SH-SY5Y (cell line): ENCODE data around the gene RNF26.

Experiments used
- GATA2 ChIP-seq: IDR thresholded peaks from 2 replicates; pipeline ENCODE4 v1.6.1; 2011; ENCODE audit warnings: mild to moderate bottlenecking, low read depth, low read length
- GATA3 ChIP-seq: IDR thresholded peaks from 2 replicates; pipeline ENCODE4 v1.6.1; 2011; ENCODE audit warnings: low read depth, mild to moderate bottlenecking, low read length, moderate library complexity

DNA sequence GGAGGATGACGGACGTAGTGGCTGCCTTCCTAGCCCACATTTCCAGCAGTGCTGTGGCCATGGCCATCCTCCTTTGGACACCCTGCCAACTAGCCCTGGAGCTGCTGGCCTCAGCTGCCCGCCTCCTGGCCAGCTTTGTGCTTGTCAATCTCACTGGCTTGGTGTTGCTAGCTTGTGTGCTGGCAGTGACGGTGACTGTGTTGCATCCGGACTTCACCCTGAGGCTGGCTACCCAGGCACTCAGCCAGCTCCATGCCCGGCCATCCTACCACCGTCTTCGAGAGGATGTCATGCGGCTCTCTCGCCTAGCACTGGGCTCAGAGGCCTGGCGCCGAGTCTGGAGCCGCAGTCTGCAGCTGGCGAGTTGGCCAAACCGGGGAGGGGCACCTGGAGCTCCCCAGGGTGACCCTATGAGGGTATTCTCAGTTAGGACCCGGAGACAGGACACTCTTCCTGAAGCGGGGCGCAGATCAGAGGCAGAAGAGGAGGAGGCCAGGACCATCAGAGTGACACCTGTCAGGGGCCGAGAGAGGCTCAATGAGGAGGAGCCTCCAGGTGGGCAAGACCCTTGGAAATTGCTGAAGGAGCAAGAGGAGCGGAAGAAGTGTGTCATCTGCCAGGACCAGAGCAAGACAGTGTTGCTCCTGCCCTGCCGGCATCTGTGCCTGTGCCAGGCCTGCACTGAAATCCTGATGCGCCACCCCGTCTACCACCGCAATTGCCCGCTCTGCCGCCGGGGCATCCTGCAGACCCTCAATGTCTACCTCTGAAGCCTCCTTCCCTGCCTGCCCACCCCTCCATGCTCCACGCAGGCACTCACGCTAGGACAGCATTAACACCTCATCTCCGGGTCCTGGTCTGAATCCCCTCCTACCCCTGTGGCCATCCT lies 1.6 kb downstream of the RNF26 start:
- TF ChIP-seq GATA2 (no peak), GATA3 (no peak)
